NCI-H774 (cell line): Measurements from ENCODE around the gene CHST2.
"Not testable (repeated sequence)": the region's sequence is repeated elsewhere in the genome, so short reads cannot be mapped to it uniquely, and the experiment has no call there.

Experiments used
- DNase-seq: peaks from one replicate; lab custom pipeline; 2025; lab: John Stamatoyannopoulos, UW

Gene CHST2

GRCh38 chr3:143119009-143119914, at the start of gene CHST2:
Gene CHST2, plus strand, starts transcription at chr3:143119771. Its CDS starts 1,046 bp downstream, at chr3:143120817.
- peak; percentile 36 for DNase-seq

- DNase-seq, result no peak
These were observed 48.5 kb upstream of the CHST2 start for GRCh38 chr3:143070977-143071551.

GRCh38 chr3:143071776-143072175, 47.8 kb upstream of the CHST2 start:
- DNase-seq, result no peak

GRCh38 chr3:143072298-143073020, 47.1 kb upstream of the CHST2 start:
- DNase-seq, result not testable (repeated sequence)

- not testable (repeated sequence) for DNase-seq
These were observed 46.0 kb upstream of the CHST2 start for GRCh38 chr3:143073541-143073940.

GRCh38 chr3:143073983-143074382, 45.6 kb upstream of the CHST2 start:
- not testable (repeated sequence) for DNase-seq

GRCh38 chr3:143078883-143079282, 40.7 kb upstream of the CHST2 start:
- no peak for DNase-seq

GRCh38 chr3:143080196-143080595, 39.4 kb upstream of the CHST2 start:
- DNase-seq, result no peak

- DNase-seq, result no peak
These were observed 38.2 kb upstream of the CHST2 start for GRCh38 chr3:143081365-143081764.

GRCh38 chr3:143081844-143082778, 37.5 kb upstream of the CHST2 start:
- DNase-seq, result no peak

- no peak for DNase-seq
These were observed 35.8 kb upstream of the CHST2 start for GRCh38 chr3:143083781-143084180.

- DNase-seq, result no peak
These were observed 34.5 kb upstream of the CHST2 start for GRCh38 chr3:143084856-143085731.

- DNase-seq, result no peak
These were observed 30.7 kb upstream of the CHST2 start for GRCh38 chr3:143088835-143089234.

- no peak for DNase-seq
These were observed 29.6 kb upstream of the CHST2 start for GRCh38 chr3:143089965-143090364.

- DNase-seq, result no peak
These were observed 29.1 kb upstream of the CHST2 start for GRCh38 chr3:143090486-143090885.

GRCh38 chr3:143090976-143091837, 28.4 kb upstream of the CHST2 start:
- DNase-seq, result no peak

GRCh38 chr3:143092191-143092590, 27.4 kb upstream of the CHST2 start:
- DNase-seq, result no peak

- no peak for DNase-seq
These were observed 23.8 kb upstream of the CHST2 start for GRCh38 chr3:143095813-143096212.

- DNase-seq, result peak; percentile 65
These were observed 21.4 kb upstream of the CHST2 start for GRCh38 chr3:143098032-143098764.
